T-helper 2 cell (primary cell): Measurements from ENCODE around the gene TIMM8A.
"Not testable (repeated sequence)": the region's sequence is repeated elsewhere in the genome, so short reads cannot be mapped to it uniquely, and the experiment has no call there.

Experiments
- DNase-seq, 5 experiments: peaks; one replicate each; pipeline versions ENCODE4 v3.0.0 to v3.0.0-alpha.2; 2012 to 2022

The TIMM8A gene

DNA sequence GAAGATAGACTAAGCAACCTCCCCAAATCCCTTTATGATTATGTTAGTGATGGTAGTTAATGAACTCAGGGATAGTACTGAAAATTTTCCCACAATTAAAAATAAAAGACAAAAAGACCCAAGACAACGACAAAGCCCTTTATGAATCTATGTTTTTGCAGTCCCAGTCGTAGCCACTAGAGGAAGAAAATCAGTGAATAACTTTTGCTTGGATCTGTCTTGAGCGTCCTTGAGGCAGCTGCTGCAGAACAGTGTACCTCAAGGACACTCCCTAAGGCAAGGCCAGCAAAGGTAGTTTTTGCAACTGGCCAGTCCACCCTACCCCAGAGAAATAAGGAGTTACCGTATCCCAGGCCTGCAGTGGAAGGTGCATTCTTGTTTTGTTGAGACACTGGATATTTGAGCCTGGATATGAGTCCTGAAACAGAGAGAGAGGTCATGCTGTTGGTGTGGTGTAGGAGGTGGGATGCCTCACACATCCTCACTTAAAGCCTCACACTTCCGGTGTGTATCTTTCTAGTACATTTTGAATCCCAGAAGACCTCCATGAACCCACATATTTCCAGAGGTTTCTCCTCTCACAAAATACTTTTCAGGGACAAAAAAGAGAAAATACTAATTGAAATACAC lies 8.7 kb upstream of the TIMM8A start:
- DNase-seq, result no peak

- DNase-seq, result no peak
These were observed 636 bp upstream of the TIMM8A start for GRCh38 chrX:101349193-101349562.

DNA sequence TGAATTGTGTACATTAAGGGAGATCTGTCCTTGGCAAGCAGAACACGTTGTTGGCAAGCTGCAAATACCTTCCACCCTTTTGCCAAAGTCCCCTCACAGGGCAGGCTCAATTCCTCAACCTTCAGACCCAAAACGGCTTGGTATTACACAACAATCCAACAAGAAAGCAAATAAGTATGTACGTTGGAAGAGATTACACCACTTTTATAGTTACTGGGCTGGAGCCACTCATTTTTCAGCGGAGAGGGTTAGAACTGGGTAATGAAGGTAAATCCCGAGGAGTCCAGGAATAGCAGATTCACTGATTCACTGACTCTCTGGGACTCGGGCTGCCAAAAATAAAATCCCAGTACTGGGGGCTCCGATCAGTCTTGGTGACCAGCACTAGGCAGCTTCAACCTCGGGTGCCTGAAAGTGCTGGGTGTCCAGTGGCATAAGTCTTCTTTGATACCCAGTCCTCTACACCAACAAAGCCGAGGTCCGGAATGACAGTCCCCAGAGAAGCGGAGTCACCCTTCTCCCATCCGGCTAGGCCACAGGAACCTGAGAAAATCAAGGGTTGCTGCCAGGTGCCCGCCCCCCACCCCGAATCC lies 587 bp downstream of the TIMM8A start:
- DNase-seq, result no peak

GRCh38 chrX:101337776-101338271 lies 10.7 kb downstream of the TIMM8A start:
- DNase-seq, result no peak

GRCh38 chrX:101334310-101334709 lies 14.2 kb downstream of the TIMM8A start:
- DNase-seq, result not testable (repeated sequence)

GRCh38 chrX:101326600-101326999 lies 21.9 kb downstream of the TIMM8A start:
- not testable (repeated sequence) for DNase-seq

- DNase-seq, result no peak
These were observed 44.8 kb downstream of the TIMM8A start for GRCh38 chrX:101303790-101304189.
